Measurements from ENCODE around the gene AKT1S1. TPM values are rescaled to one million over a fixed set of nuclear protein-coding genes. Genes with fewer than 3 reads are reported as not detected.

The AKT1S1 gene
- total RNA-seq, 2 experiments from 2014 or later, result 17.5 to 19.5 TPM

- CTCF ChIA-PET, result interaction anchor here (1.2 to 1.5 kb wide), 3 partner anchors 20 to 133 kb away, joined by 3 to 4 read pairs (median 3); no protein-coding TSS in a partner anchor
- DNase-seq, result no peak
These were observed 27.5 kb downstream of the AKT1S1 start for GRCh38 chr19:49849433-49850220.

GRCh38 chr19:49848938-49849337 lies 28.2 kb downstream of the AKT1S1 start:
- intact Hi-C loops (cut with micrococcal nuclease), result no loop called here
- DNase-seq, result no peak
- Mint-ChIP-seq H3K4me1 (ENCODE audit: low read depth) (peaks cover 40% of the 10 kb centered on the region), H3K4me3 (peak overlapping the region; percentile 46), H3K27ac (peak overlapping the region; percentile 30), H3K36me3 (ENCODE audit: low read depth) (peaks cover 10% of the 10 kb centered on the region), H3K27me3 (no peaks in the 10 kb centered on the region), H3K9me3 (peaks cover 10% of the 10 kb centered on the region)
- ChIA-PET POLR2A (interaction anchor here (0.7 to 1.7 kb wide), 4 partner anchors 42 to 168 kb away, joined by 3 to 4 read pairs (median 3); partner anchors contain the start of gene IL4I1), CTCF (interaction anchor here (0.8 to 1.4 kb wide), 5 partner anchors 10 to 20 kb away, joined by 3 to 5 read pairs (median 4); no protein-coding TSS in a partner anchor)
- ATAC-seq, result no peak
- TF ChIP-seq CTCF (IDR thresholded peaks at IDR 0.05), result no peak

More at GRCh38 chr19:49849433-49850220, 27.5 kb downstream of the AKT1S1 start:
- H3K36me3 Mint-ChIP-seq (ENCODE audit: low read depth), result peaks cover 10% of the 10 kb centered on the region
- H3K4me1 Mint-ChIP-seq (ENCODE audit: low read depth), result peaks cover 40% of the 10 kb centered on the region
- no peak for TF ChIP-seq CTCF (IDR thresholded peaks at IDR 0.05)
- POLR2A ChIA-PET, result interaction anchor here (0.8 to 1.7 kb wide), 9 partner anchors 9 to 362 kb away, joined by 3 to 6 read pairs (median 3); partner anchors contain the start of genes AKT1S1, FUZ, IL4I1 and TBC1D17
- H3K27me3 Mint-ChIP-seq, result no peaks in the 10 kb centered on the region
- peak overlapping the region; percentile 88 for H3K4me3 Mint-ChIP-seq
- intact Hi-C loops (cut with micrococcal nuclease), result no loop called here
- peak overlapping the region; percentile 97 for H3K27ac Mint-ChIP-seq
- H3K9me3 Mint-ChIP-seq, result peaks cover 10% of the 10 kb centered on the region
- ATAC-seq, result no peak

GRCh38 chr19:49847731-49848696 lies 29.1 kb downstream of the AKT1S1 start:
- Mint-ChIP-seq H3K4me3 (no peak overlapping the region), H3K4me1 (ENCODE audit: low read depth) (peaks cover 34% of the 10 kb centered on the region), H3K27me3 (no peaks in the 10 kb centered on the region), H3K27ac (peak overlapping the region; percentile 30), H3K36me3 (ENCODE audit: low read depth) (peaks cover 10% of the 10 kb centered on the region), H3K9me3 (peaks cover 10% of the 10 kb centered on the region)
- DNase-seq (peak; percentile 34), ATAC-seq (no peak)
- intact Hi-C loops (cut with micrococcal nuclease), result no loop called here
- CTCF ChIA-PET, result interaction anchor here (0.7 to 1.7 kb wide), 8 partner anchors 9 to 131 kb away, joined by 3 to 5 read pairs (median 4); no protein-coding TSS in a partner anchor
- TF ChIP-seq CTCF (IDR thresholded peaks at IDR 0.05), result no peak
- POLR2A ChIA-PET, result interaction anchor here (0.6 to 1.7 kb wide), 9 partner anchors 10 to 337 kb away, joined by 3 to 4 read pairs (median 3); partner anchors contain the start of gene IL4I1

GRCh38 chr19:49846408-49846807 lies 30.7 kb downstream of the AKT1S1 start:
- no peak for DNase-seq
- no peak for TF ChIP-seq CTCF (IDR thresholded peaks at IDR 0.05)

More at GRCh38 chr19:49846408-49846807, 30.7 kb downstream of the AKT1S1 start:
- ChIA-PET POLR2A (no interaction called here), CTCF (no interaction called here)
- intact Hi-C loops (cut with micrococcal nuclease), result no loop called here
- no peak for ATAC-seq
- H3K9me3 Mint-ChIP-seq, result peaks cover 10% of the 10 kb centered on the region
- H3K4me3 Mint-ChIP-seq, result no peak overlapping the region
- peaks cover 10% of the 10 kb centered on the region for H3K36me3 Mint-ChIP-seq (ENCODE audit: low read depth)
- H3K27me3 Mint-ChIP-seq, result no peaks in the 10 kb centered on the region
- no peak overlapping the region for H3K27ac Mint-ChIP-seq
- peaks cover 23% of the 10 kb centered on the region for H3K4me1 Mint-ChIP-seq (ENCODE audit: low read depth)
